Measurements from ENCODE around the gene CADM1.
"Not testable (repeated sequence)": the region's sequence is repeated elsewhere in the genome, so short reads cannot be mapped to it uniquely, and the experiment has no call there.

CADM1 gene

DNA sequence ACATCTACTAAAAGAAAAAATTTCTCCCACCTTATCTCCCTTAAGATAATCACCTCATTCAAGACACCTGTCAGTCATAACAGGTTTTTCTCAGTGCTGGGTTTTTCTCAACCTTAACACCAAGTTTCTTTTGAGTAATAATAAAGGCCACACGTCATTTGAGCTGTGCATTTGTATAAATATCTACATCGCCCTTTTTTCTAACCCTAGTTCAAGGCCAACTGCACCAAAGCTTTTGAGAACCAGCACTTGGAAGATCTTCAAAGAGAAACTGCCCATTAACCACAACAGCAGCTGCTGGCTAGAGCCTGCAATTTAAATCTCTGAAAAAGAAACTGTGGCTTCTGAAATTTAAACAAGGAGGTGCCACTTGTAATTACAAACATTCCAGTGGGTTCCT lies 6.9 kb downstream of the CADM1 start:
- Histone ChIP-seq H3K27me3 (ENCODE audit: low read depth, low read length) (no peaks in the 10 kb centered on the region), H3K9me3 (ENCODE audit: control insufficient read depth in 1 of 2, low read length in 2 of 2) (no peaks in the 10 kb centered on the region), H3K36me3 (ENCODE audit: control insufficient read depth in 1 of 2, insufficient read depth in 2 of 2, low read length in 2 of 2) (no peaks in the 10 kb centered on the region), H3K4me1 (ENCODE audit: control insufficient read depth in 1 of 2, insufficient read depth in 2 of 2, low read length in 2 of 2) (peaks cover 0 to 4% of the 10 kb centered on the region in 2 donors), H3K4me3 (ENCODE audit: low read depth in 1 of 2, low read length in 2 of 2) (no peak overlapping the region), H3K27ac (ENCODE audit: low read length) (no peak overlapping the region)

DNA sequence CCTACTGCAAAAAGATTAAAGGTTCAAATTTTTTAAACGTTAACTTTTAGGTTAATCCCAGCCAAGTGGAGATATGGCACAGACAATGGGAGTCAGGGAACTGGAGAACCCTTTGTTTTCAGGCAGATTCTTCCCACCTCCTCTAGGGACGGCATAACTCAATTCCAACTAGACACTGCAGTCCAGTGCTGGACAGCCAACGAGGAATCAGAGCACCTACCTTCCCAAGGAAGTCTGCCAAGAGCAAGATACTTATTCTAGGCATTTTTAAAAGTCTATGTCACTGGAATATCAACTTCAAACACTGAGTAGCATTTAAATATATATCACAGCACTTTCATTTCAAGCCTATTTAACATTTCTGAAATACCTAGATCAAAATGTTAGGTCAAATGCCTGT lies 7.3 kb downstream of the CADM1 start:
- no peak overlapping the region for H3K4me3 ChIP-seq (ENCODE audit: low read depth in 1 of 2, low read length in 2 of 2)
- no peaks in the 10 kb centered on the region for H3K4me1 ChIP-seq (ENCODE audit: control insufficient read depth in 1 of 2, insufficient read depth in 2 of 2, low read length in 2 of 2)
- no peaks in the 10 kb centered on the region for H3K27me3 ChIP-seq (ENCODE audit: low read depth, low read length)
- H3K36me3 ChIP-seq (ENCODE audit: control insufficient read depth in 1 of 2, insufficient read depth in 2 of 2, low read length in 2 of 2), result no peaks in the 10 kb centered on the region
- H3K9me3 ChIP-seq (ENCODE audit: control insufficient read depth in 1 of 2, low read length in 2 of 2), result no peaks in the 10 kb centered on the region
- H3K27ac ChIP-seq (ENCODE audit: low read length), result no peak overlapping the region

DNA sequence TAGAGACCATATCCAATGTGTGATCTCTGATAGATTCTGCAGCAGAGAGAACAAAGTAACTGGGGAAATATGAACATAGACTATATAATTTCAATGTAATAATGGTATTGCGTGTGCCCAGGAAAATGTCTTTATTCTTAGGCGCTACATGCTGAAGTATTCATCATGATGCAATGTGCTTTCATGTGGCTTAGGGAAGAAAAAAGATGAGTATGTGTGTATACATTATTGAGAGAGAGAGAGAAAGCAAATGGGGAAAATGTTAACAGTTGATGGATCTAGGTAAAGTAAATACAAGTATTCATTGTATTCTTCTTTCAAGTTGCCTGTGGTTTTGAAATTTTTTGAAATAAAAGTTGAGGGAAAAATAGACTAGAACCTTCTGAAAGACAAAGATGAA lies 10.3 kb downstream of the CADM1 start:
- no peaks in the 10 kb centered on the region for H3K36me3 ChIP-seq (ENCODE audit: control insufficient read depth in 1 of 2, insufficient read depth in 2 of 2, low read length in 2 of 2)
- no peak overlapping the region for H3K4me3 ChIP-seq (ENCODE audit: low read depth in 1 of 2, low read length in 2 of 2)
- no peaks in the 10 kb centered on the region for H3K9me3 ChIP-seq (ENCODE audit: control insufficient read depth in 1 of 2, low read length in 2 of 2)
- H3K27me3 ChIP-seq (ENCODE audit: low read depth, low read length), result no peaks in the 10 kb centered on the region
- no peaks in the 10 kb centered on the region for H3K4me1 ChIP-seq (ENCODE audit: control insufficient read depth in 1 of 2, insufficient read depth in 2 of 2, low read length in 2 of 2)
- no peak overlapping the region for H3K27ac ChIP-seq (ENCODE audit: low read length)

DNA sequence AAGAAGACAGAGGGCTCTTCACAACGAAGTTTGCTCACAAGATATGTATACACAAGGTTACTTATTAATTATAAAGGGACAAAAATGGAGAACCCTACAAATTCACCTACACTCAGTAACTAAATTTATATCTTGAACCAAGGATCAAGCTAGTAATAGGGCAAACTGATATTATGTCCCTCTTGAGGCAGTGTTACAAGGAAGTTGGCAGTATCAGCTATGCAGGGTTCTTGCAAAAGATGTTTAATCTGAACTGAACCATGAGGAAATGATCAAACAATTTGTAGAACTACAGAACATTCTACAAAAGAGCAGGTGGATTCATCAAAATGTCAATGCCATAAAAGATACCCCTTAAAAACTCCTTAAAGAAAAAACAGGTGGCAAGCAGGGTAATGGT lies 10.7 kb downstream of the CADM1 start:
- Histone ChIP-seq H3K36me3 (ENCODE audit: control insufficient read depth in 1 of 2, insufficient read depth in 2 of 2, low read length in 2 of 2) (no peaks in the 10 kb centered on the region), H3K27ac (ENCODE audit: low read length) (no peak overlapping the region), H3K4me1 (ENCODE audit: control insufficient read depth in 1 of 2, insufficient read depth in 2 of 2, low read length in 2 of 2) (no peaks in the 10 kb centered on the region), H3K9me3 (ENCODE audit: control insufficient read depth in 1 of 2, low read length in 2 of 2) (no peaks in the 10 kb centered on the region), H3K27me3 (ENCODE audit: low read depth, low read length) (no peaks in the 10 kb centered on the region), H3K4me3 (ENCODE audit: low read depth in 1 of 2, low read length in 2 of 2) (no peak overlapping the region)

DNA sequence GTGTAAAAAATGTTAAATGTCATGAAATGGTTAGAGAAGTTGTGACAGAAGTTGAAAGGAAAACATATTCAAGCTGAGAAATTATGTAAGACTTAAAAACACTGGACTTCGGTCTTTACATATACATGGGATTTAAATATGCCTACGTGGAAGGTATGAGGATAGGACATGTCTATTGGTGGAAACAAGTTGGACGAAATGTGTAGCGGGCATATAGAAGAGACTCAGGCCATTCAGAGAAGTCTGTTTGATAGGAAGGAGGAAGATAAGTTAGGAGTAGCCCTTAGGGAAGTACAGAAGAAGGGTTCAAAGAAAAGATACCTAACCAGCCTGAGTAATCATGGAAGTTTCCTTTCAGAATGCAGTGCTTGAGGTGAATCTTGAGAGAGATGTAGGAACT lies 14.7 kb downstream of the CADM1 start:
- no peaks in the 10 kb centered on the region for H3K9me3 ChIP-seq (ENCODE audit: control insufficient read depth in 1 of 2, low read length in 2 of 2)
- no peak overlapping the region for H3K27ac ChIP-seq (ENCODE audit: low read length)
- no peak overlapping the region for H3K4me3 ChIP-seq (ENCODE audit: low read depth in 1 of 2, low read length in 2 of 2)
- no peaks in the 10 kb centered on the region for H3K27me3 ChIP-seq (ENCODE audit: low read depth, low read length)
- no peaks in the 10 kb centered on the region for H3K4me1 ChIP-seq (ENCODE audit: control insufficient read depth in 1 of 2, insufficient read depth in 2 of 2, low read length in 2 of 2)
- no peaks in the 10 kb centered on the region for H3K36me3 ChIP-seq (ENCODE audit: control insufficient read depth in 1 of 2, insufficient read depth in 2 of 2, low read length in 2 of 2)

DNA sequence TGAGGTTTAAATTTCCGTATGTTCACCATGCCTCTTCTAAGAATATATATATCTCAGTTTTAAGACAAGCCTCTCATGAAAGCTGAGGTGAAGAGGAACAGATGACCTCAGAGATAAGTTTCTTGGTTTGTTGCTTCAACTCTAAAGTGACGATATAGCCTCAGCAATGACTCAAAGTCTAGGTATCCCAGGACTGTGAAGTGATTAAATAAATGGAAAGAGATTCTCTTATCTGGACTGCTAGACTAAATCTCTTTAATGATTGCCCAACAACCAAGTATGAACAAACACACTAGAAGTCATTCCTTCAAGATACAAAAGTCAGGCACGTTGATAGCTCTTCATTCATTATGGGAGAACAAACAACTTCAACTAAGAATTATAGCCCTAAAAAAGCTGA lies 15.3 kb downstream of the CADM1 start:
- no peak overlapping the region for H3K4me3 ChIP-seq (ENCODE audit: low read depth in 1 of 2, low read length in 2 of 2)

DNA sequence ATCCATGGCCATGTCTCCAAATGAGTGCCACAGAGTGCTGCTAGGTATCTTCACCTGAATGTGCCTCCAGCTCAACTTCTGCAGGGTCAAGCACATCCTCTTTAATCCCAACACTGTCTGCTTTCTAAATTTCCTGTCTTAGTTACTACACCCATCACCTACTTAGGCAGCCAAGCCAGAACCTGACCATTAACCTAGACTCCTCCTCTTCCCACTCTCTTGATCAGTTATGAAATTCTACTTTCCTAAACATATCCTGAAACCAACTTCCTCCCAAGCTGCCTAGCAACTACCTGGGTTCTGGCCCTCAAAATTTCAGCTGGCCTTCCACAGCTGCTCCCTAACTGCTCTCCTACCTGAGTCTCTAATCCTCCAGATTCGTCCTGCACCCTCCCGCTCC lies 22.7 kb downstream of the CADM1 start:
- no peaks in the 10 kb centered on the region for H3K4me1 ChIP-seq (ENCODE audit: control insufficient read depth in 1 of 2, insufficient read depth in 2 of 2, low read length in 2 of 2)

More for the DNA sequence above, 15.3 kb downstream of the CADM1 start:
- no peaks in the 10 kb centered on the region for H3K9me3 ChIP-seq (ENCODE audit: control insufficient read depth in 1 of 2, low read length in 2 of 2)
- no peaks in the 10 kb centered on the region for H3K4me1 ChIP-seq (ENCODE audit: control insufficient read depth in 1 of 2, insufficient read depth in 2 of 2, low read length in 2 of 2)
- no peak overlapping the region for H3K27ac ChIP-seq (ENCODE audit: low read length)
- H3K27me3 ChIP-seq (ENCODE audit: low read depth, low read length), result no peaks in the 10 kb centered on the region
- no peaks in the 10 kb centered on the region for H3K36me3 ChIP-seq (ENCODE audit: control insufficient read depth in 1 of 2, insufficient read depth in 2 of 2, low read length in 2 of 2)

DNA sequence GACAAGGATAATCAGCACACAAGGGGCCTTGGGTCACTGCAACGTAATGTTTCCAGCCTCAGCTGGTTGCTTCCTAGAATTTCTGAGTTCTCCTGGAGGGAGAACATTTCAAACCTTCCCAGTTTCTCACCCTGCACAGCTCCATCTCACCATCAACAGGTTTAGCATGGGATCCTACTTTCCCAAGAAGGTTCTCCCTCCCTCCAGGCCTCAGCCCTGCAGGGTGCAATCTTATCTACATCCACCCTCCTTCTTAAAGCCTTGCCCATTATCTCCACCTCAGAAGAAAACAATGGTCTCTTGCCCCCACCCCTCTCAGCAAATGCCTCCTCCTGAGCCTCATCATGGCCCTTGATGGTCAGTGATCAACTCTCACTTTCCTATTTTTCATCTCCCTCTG lies 23.6 kb downstream of the CADM1 start:
- no peaks in the 10 kb centered on the region for H3K36me3 ChIP-seq (ENCODE audit: control insufficient read depth in 1 of 2, insufficient read depth in 2 of 2, low read length in 2 of 2)
- H3K4me1 ChIP-seq (ENCODE audit: control insufficient read depth in 1 of 2, insufficient read depth in 2 of 2, low read length in 2 of 2), result no peaks in the 10 kb centered on the region
- no peak overlapping the region for H3K4me3 ChIP-seq (ENCODE audit: low read depth in 1 of 2, low read length in 2 of 2)
- H3K9me3 ChIP-seq (ENCODE audit: control insufficient read depth in 1 of 2, low read length in 2 of 2), result no peaks in the 10 kb centered on the region
- no peaks in the 10 kb centered on the region for H3K27me3 ChIP-seq (ENCODE audit: low read depth, low read length)
- H3K27ac ChIP-seq (ENCODE audit: low read length), result no peak overlapping the region

More for the DNA sequence above, 22.7 kb downstream of the CADM1 start:
- H3K27me3 ChIP-seq (ENCODE audit: low read depth, low read length), result no peaks in the 10 kb centered on the region
- no peaks in the 10 kb centered on the region for H3K9me3 ChIP-seq (ENCODE audit: control insufficient read depth in 1 of 2, low read length in 2 of 2)
- no peak overlapping the region for H3K4me3 ChIP-seq (ENCODE audit: low read depth in 1 of 2, low read length in 2 of 2)
- no peak overlapping the region for H3K27ac ChIP-seq (ENCODE audit: low read length)
- no peaks in the 10 kb centered on the region for H3K36me3 ChIP-seq (ENCODE audit: control insufficient read depth in 1 of 2, insufficient read depth in 2 of 2, low read length in 2 of 2)

DNA sequence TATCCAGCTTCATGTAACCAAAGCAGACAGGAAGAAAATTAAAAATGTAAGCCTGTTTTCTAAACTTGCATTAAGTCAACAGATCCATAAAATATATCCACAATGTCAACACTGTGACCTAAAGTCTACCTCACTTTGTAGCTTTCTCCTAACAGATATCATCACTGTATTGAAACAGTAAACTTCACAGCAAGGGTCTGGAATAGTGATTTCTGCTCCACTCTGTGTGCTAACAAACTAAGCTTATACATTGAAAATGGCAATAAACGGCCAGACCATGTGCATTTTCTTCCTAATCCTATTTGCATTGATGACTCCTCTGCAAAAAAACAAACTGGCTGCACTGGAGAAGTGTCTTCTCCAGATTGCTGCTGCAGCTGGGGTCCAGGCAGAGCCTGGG lies 26.8 kb downstream of the CADM1 start:
- H3K4me3 ChIP-seq (ENCODE audit: low read depth in 1 of 2, low read length in 2 of 2), result no peak overlapping the region
- H3K9me3 ChIP-seq (ENCODE audit: control insufficient read depth in 1 of 2, low read length in 2 of 2), result no peaks in the 10 kb centered on the region
- H3K27ac ChIP-seq (ENCODE audit: low read length), result no peak overlapping the region
- H3K4me1 ChIP-seq (ENCODE audit: control insufficient read depth in 1 of 2, insufficient read depth in 2 of 2, low read length in 2 of 2), result no peaks in the 10 kb centered on the region
- H3K36me3 ChIP-seq (ENCODE audit: control insufficient read depth in 1 of 2, insufficient read depth in 2 of 2, low read length in 2 of 2), result no peaks in the 10 kb centered on the region
- no peaks in the 10 kb centered on the region for H3K27me3 ChIP-seq (ENCODE audit: low read depth, low read length)

DNA sequence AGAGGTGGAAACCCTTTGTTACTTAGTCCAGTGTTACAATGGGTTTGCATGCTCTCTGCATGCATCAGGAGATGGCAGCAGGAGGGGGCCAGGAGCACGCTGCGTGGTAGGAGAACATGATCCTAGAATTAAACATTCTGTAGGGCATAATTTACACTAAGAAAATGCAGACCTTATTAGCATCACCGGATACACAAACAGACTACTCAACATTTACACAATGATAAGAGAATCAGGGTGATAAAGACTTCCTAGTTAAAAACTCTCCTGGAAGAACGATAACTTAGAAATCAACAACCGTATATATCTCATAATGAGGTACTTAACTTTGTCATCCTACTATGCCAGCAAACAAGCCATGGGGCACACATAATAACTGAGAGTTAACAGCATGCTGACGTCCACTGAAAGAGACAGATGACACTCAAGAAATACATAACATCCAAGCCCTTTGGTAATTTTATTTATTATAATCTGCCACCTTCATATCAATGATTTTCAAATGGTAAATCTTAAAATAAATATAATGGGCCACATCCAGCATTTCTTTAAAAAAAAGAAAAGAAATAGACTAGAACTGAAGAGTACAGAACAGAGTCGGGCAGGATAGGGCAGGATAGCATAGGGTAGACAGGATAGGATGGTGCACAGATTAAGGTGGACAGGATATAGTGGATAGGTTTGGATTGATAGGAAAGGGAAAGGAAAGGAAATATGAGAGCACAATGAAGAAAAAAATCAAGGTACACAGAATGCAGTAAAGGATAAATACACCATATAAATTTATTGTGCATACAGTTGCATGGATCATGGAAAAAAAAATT lies 27.5 kb downstream of the CADM1 start:
- Histone ChIP-seq H3K36me3 (ENCODE audit: control insufficient read depth in 1 of 2, insufficient read depth in 2 of 2, low read length in 2 of 2) (no peaks in the 10 kb centered on the region), H3K27ac (ENCODE audit: low read length) (no peak overlapping the region), H3K4me1 (ENCODE audit: control insufficient read depth in 1 of 2, insufficient read depth in 2 of 2, low read length in 2 of 2) (no peaks in the 10 kb centered on the region), H3K27me3 (ENCODE audit: low read depth, low read length) (no peaks in the 10 kb centered on the region), H3K9me3 (ENCODE audit: control insufficient read depth in 1 of 2, low read length in 2 of 2) (no peaks in the 10 kb centered on the region), H3K4me3 (ENCODE audit: low read depth in 1 of 2, low read length in 2 of 2) (no peak overlapping the region)

DNA sequence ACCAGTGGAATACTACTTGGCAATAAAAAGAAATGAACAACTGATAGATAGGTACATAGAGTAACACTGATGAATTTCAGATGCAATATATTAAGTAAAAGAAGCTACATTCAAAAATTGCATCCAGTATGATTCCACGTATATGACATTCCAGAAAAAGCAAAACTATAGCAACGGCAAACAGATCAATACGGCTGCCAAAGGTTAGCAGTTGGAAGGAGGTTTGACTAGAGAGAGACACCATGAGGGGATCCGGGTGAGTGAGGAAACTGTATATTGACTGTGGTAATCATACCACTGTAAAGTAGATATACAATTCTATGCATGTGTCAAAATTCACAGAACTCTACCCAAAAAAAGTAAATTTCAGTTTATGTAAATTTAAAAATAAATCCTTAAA lies 28.7 kb downstream of the CADM1 start:
- no peak overlapping the region for H3K27ac ChIP-seq (ENCODE audit: low read length)
- H3K4me3 ChIP-seq (ENCODE audit: low read depth in 1 of 2, low read length in 2 of 2), result no peak overlapping the region
- H3K36me3 ChIP-seq (ENCODE audit: control insufficient read depth in 1 of 2, insufficient read depth in 2 of 2, low read length in 2 of 2), result no peaks in the 10 kb centered on the region

DNA sequence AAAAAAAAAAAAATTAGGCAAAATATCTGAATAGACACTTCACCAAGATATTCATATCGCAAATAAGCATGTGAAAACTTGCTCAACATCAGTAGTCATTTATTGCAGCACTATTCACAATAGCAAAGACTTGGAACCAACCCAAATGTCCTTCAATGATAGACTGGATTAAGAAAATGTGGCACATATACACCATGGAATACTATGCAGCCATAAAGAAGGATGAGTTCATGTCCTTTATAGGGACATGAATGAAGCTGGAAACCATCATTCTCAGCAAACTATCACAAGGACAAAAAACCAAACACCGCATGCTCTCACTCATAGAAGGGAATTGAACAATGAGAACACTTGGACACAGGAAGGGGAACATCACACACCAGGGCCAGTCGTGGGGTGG lies 29.9 kb downstream of the CADM1 start:
- H3K27me3 ChIP-seq (ENCODE audit: low read depth, low read length); H3K4me3 ChIP-seq (ENCODE audit: low read depth in 1 of 2, low read length in 2 of 2); H3K36me3 ChIP-seq (ENCODE audit: control insufficient read depth in 1 of 2, insufficient read depth in 2 of 2, low read length in 2 of 2); H3K27ac ChIP-seq (ENCODE audit: low read length); H3K4me1 ChIP-seq (ENCODE audit: control insufficient read depth in 1 of 2, insufficient read depth in 2 of 2, low read length in 2 of 2); H3K9me3 ChIP-seq (ENCODE audit: control insufficient read depth in 1 of 2, low read length in 2 of 2): not testable (repeated sequence)

More for the DNA sequence above, 28.7 kb downstream of the CADM1 start:
- H3K9me3 ChIP-seq (ENCODE audit: control insufficient read depth in 1 of 2, low read length in 2 of 2), result no peaks in the 10 kb centered on the region
- H3K4me1 ChIP-seq (ENCODE audit: control insufficient read depth in 1 of 2, insufficient read depth in 2 of 2, low read length in 2 of 2), result no peaks in the 10 kb centered on the region
- no peaks in the 10 kb centered on the region for H3K27me3 ChIP-seq (ENCODE audit: low read depth, low read length)

All from muscle layer of duodenum (tissue), 2 donors.